Spinal cord (tissue), 10 donors: ENCODE data around the gene ZDHHC13. TPM values are rescaled to one million over a fixed set of nuclear protein-coding genes. Genes with fewer than 3 reads are reported as not detected.

Source experiments
- DNase-seq, 6 donors: peaks; one replicate each; pipeline versions ENCODE4 v3.0.0 to v3.0.0-alpha.2; 2013 to 2015; ENCODE audit warnings: low spot score in 6 of 6, low read depth in 4 of 6
- H3K27ac ChIP-seq: one replicate; pipeline ENCODE4 v1.5.1; 2013; ENCODE audit warnings: low read depth, low read length, control low read depth
- H3K27me3 ChIP-seq: one replicate; pipeline ENCODE4 v1.6.1; 2013; ENCODE audit warnings: low read length; ENCODE audit not compliant: control insufficient read depth, insufficient read depth
- H3K36me3 ChIP-seq: one replicate; pipeline ENCODE4 v1.6.1; 2013; ENCODE audit warnings: low read length; ENCODE audit not compliant: control insufficient read depth, insufficient read depth
- H3K4me1 ChIP-seq: one replicate; pipeline ENCODE4 v1.6.1; 2013; ENCODE audit warnings: low read length; ENCODE audit not compliant: control insufficient read depth, insufficient read depth
- H3K4me3 ChIP-seq: one replicate; pipeline ENCODE4 v1.5.1; 2013; ENCODE audit warnings: low read depth, low read length, control low read depth
- H3K9me3 ChIP-seq: one replicate; pipeline ENCODE4 v1.6.1; 2013; ENCODE audit warnings: low read length; ENCODE audit not compliant: control insufficient read depth, insufficient read depth
- WGBS: methylation state at CpG from one replicate; pipeline ENCODE4 v1.1.5; 2013; ENCODE audit warnings: missing lambda C conversion rate; ENCODE audit not compliant: insufficient coverage; 5-methylcytosine and 5-hydroxymethylcytosine counted together
- polyA plus RNA-seq, 2 donors: library from polyadenylated mRNA; unstranded; fragments of 120-200 nt; gene quantifications; one replicate each; pipeline ENCODE4 v1.2.1, GENCODE V29; 2013; ENCODE audit not compliant: insufficient read length in 2 of 2
- total RNA-seq, 2 donors: library from RNA; depleted of rRNA in 1 of 2; stranded (reverse); fragments of 120-200 nt in 1 of 2; fragments of >200 nt in 1 of 2; gene quantifications; one replicate each; pipeline versions ENCODE4 v1.2.3 to v1.2.4, GENCODE V29; 2013 to 2014
- donor health status: healthy.

Gene ZDHHC13
- total and polyA plus RNA-seq, 4 donors: 11.2 to 35.8 (median 22.1) TPM

GRCh38 chr11:19183646-19184045 lies 66.7 kb downstream of the ZDHHC13 start:
- H3K27ac ChIP-seq: no peak overlapping the region
- H3K27me3 ChIP-seq: no peaks in the 10 kb centered on the region
- no peaks in the 10 kb centered on the region for H3K36me3 ChIP-seq
- no peaks in the 10 kb centered on the region for H3K9me3 ChIP-seq
- WGBS: 100% methylated on average over 3 of the region's 7 CpGs
- DNase-seq: no peak
- H3K4me1 ChIP-seq: peaks cover 12% of the 10 kb centered on the region
- no peak overlapping the region for H3K4me3 ChIP-seq

GRCh38 chr11:19185036-19185435 lies 68.1 kb downstream of the ZDHHC13 start:
- H3K4me3 ChIP-seq: no peak overlapping the region
- H3K9me3 ChIP-seq: no peaks in the 10 kb centered on the region
- peak in 1 of 6 donors; percentile 18 for DNase-seq
- no peak overlapping the region for H3K27ac ChIP-seq
- no peaks in the 10 kb centered on the region for H3K36me3 ChIP-seq
- peaks cover 12% of the 10 kb centered on the region for H3K4me1 ChIP-seq
- H3K27me3 ChIP-seq: no peaks in the 10 kb centered on the region
- 38% methylated on average over 1 of the region's 2 CpGs for WGBS

- H3K27ac ChIP-seq: no peak overlapping the region
- H3K4me3 ChIP-seq: no peak overlapping the region
- peaks cover 12% of the 10 kb centered on the region for H3K4me1 ChIP-seq
- H3K36me3 ChIP-seq: no peaks in the 10 kb centered on the region
- H3K9me3 ChIP-seq: no peaks in the 10 kb centered on the region
- H3K27me3 ChIP-seq: no peaks in the 10 kb centered on the region
- no peak for DNase-seq
- 61% methylated on average over 4 of the region's 6 CpGs for WGBS
Observed at GRCh38 chr11:19185516-19186052, 68.6 kb downstream of the ZDHHC13 start.

- H3K4me1 ChIP-seq: peaks cover 12% of the 10 kb centered on the region
- H3K27ac ChIP-seq: no peak overlapping the region
- H3K4me3 ChIP-seq: no peak overlapping the region
- H3K36me3 ChIP-seq: no peaks in the 10 kb centered on the region
- 41% methylated on average over 5 of the region's 5 CpGs for WGBS
- DNase-seq: peak in 1 of 6 donors; percentile 7
- peaks cover 1% of the 10 kb centered on the region for H3K9me3 ChIP-seq
- H3K27me3 ChIP-seq: no peaks in the 10 kb centered on the region
Observed at GRCh38 chr11:19187114-19187832, 70.3 kb downstream of the ZDHHC13 start.

- 26% methylated on average over 7 of the region's 9 CpGs for WGBS
- no peak overlapping the region for H3K27ac ChIP-seq
- no peaks in the 10 kb centered on the region for H3K27me3 ChIP-seq
- DNase-seq: peak; percentile 22 to 88 (median 38)
- no peaks in the 10 kb centered on the region for H3K36me3 ChIP-seq
- H3K4me3 ChIP-seq: no peak overlapping the region
- peaks cover 12% of the 10 kb centered on the region for H3K4me1 ChIP-seq
- peaks cover 1% of the 10 kb centered on the region for H3K9me3 ChIP-seq
Observed at GRCh38 chr11:19187833-19188258, 70.9 kb downstream of the ZDHHC13 start.

GRCh38 chr11:19191530-19192169 lies 74.7 kb downstream of the ZDHHC13 start:
- DNase-seq: no peak
- no peak overlapping the region for H3K4me3 ChIP-seq

GRCh38 chr11:19193916-19194315 lies 76.9 kb downstream of the ZDHHC13 start:
- DNase-seq: no peak
- 80% methylated on average over 1 of the region's 2 CpGs for WGBS
- H3K27me3 ChIP-seq: no peaks in the 10 kb centered on the region
- no peaks in the 10 kb centered on the region for H3K36me3 ChIP-seq
- no peak overlapping the region for H3K27ac ChIP-seq
- H3K4me1 ChIP-seq: no peaks in the 10 kb centered on the region
- H3K9me3 ChIP-seq: peaks cover 1% of the 10 kb centered on the region
- no peak overlapping the region for H3K4me3 ChIP-seq

More at GRCh38 chr11:19191530-19192169, 74.7 kb downstream of the ZDHHC13 start:
- no peaks in the 10 kb centered on the region for H3K36me3 ChIP-seq
- 81% methylated on average over 7 of the region's 7 CpGs for WGBS
- peaks cover 12% of the 10 kb centered on the region for H3K4me1 ChIP-seq
- no peak overlapping the region for H3K27ac ChIP-seq
- H3K9me3 ChIP-seq: peaks cover 1% of the 10 kb centered on the region
- no peaks in the 10 kb centered on the region for H3K27me3 ChIP-seq

GRCh38 chr11:19194620-19195308 lies 77.8 kb downstream of the ZDHHC13 start:
- H3K27me3 ChIP-seq: no peaks in the 10 kb centered on the region
- no peak overlapping the region for H3K4me3 ChIP-seq
- no peak overlapping the region for H3K27ac ChIP-seq
- DNase-seq: no peak
- 100% methylated on average over 1 of the region's 4 CpGs for WGBS
- no peaks in the 10 kb centered on the region for H3K4me1 ChIP-seq
- H3K9me3 ChIP-seq: peaks cover 1% of the 10 kb centered on the region
- H3K36me3 ChIP-seq: no peaks in the 10 kb centered on the region

- Histone ChIP-seq H3K36me3 (no peaks in the 10 kb centered on the region), H3K4me1 (no peaks in the 10 kb centered on the region), H3K4me3 (no peak overlapping the region), H3K27ac (no peak overlapping the region), H3K9me3 (no peaks in the 10 kb centered on the region), H3K27me3 (no peaks in the 10 kb centered on the region)
- WGBS: 86% methylated on average over 1 of the region's 6 CpGs
- DNase-seq: no peak
Observed at GRCh38 chr11:19196432-19196831, 79.5 kb downstream of the ZDHHC13 start.
